HG02973 (cell line): ENCODE measurements around the gene CRACDL.

ENCODE experiments used
- ATAC-seq: cut with Tn5 transposase; IDR thresholded peaks from one replicate; pipeline ENCODE4 v1.9.1; 2021; ENCODE audit warnings: moderate library complexity; ENCODE audit not compliant: unreplicated experiment

Gene CRACDL

DNA sequence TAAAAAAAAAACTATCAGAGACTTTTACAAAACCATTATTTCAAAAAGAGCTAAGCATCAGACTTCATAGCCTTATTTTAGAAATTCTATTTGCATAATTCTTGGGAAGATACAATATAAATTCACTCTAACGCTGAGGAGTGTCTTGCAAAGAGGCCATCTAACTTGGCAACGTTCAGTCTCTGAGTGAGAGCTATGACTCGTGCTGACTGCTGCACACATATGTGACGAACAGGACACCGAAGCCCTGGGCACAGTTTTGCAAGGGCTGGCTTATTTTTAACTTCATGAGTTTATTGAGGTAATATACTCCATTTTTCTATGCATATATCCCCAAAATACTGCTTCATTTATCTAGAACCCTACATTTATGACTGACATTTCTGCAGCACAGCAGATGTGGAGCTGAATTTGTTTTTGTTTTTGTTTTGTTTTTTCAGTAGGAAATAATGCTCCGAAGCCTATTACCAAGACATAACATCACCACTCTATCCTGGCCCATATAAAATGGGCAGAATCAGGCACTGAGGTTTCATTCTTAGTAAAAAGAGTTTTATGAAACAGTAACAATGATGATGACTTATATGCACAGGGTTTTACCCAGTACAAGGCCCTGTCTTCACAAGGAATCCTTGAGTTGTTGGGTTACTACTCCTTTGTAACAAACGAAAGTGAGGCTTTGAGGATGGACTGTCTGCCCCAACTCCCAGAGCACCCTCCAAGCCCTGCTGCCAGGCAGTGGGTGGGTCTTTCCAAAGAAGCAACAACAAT, 68.3 kb downstream of the CRACDL start:
- no peak for ATAC-seq

DNA sequence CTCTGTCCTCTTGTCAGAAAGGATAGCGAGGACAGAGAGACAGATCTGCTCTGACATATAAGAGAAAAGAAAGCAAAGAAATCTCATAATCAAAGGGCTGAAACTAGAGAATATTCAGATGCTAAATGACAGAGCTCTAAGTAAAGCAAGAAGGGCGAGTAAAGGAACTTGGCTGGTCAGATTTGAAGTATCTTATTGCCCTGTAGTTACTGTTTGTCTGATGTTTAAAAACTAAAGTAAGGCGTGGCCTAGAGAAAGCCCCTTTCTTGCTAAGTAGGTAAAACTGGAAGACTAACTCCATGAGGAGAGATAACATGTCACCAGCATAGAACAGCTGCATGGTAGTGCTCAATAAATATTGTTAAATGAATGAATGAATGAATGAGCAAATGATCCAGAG, 70.0 kb downstream of the CRACDL start:
- ATAC-seq, result no peak

DNA sequence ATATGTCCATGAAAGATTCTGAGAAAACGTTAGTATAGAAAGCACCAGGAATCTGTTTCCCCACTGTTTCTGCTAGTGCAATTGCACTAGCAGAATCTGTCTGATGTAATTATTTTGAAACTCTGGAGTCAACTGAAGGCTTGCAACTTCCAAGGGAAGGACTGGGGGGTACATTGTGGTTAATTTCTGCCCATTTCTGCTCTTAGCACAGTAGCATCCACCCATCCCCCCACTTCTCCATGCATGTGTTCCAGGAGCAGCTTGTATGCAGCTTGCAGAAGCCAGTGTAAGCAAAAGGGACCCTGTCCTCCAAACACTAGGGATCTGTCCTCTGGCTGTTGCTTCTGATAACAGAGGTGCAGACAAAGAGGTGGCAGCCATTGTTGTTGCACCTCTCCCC, 74.4 kb downstream of the CRACDL start:
- ATAC-seq, result no peak

DNA sequence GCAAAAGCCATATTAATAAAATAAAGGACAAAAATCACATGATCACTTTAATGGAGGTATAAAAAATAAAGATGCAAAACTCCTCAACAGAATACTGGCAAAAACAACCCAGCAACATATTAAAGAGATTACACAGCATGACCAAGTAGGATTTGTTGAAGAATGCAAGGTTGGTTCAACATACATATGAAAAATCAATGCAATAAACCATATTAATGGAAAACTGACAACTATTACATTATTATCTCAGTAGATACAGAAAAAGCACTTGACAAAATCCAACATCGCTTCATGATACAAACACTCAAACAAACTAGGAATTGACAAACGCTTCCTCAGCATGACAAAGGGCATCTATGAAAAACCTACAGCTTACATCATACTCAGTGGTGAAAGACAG, 76.7 kb downstream of the CRACDL start:
- ATAC-seq, result no peak

DNA sequence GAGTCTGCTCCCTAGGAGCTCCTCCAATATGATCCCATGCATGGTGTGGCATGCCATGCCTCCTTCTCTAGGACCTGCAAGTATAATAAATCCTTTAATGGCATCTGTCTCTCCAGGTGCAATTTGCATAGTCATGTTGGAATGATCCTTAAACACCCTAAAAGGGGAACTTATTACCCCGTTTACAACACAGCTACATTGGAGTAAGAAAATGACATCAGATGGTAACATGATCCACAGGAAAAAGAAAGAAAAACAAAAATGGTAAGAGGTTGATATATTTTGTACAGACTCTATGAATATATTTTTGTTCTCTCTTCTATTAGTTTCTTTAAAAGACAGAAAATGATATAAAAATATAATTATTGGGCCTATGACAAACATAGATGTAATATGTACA, 79.0 kb downstream of the CRACDL start:
- no peak for ATAC-seq

DNA sequence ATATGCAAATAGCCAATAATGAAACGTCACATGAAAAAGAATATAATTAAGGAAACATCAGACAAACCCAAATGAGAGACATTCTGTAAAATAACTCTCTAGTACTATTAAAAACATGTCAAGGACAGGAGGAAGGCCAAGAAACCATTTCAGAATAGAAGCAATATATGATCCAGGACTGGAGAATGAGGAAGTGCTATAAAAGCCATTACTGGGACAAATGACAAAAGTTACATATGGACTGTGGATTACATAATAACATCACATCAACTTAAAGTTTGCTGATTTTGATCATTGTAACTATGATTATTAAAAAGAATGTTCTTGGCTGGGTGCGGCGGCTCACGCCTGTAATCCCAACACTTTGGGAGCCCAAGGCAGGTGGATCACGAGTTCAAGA, 81.3 kb downstream of the CRACDL start:
- ATAC-seq, result no peak

DNA sequence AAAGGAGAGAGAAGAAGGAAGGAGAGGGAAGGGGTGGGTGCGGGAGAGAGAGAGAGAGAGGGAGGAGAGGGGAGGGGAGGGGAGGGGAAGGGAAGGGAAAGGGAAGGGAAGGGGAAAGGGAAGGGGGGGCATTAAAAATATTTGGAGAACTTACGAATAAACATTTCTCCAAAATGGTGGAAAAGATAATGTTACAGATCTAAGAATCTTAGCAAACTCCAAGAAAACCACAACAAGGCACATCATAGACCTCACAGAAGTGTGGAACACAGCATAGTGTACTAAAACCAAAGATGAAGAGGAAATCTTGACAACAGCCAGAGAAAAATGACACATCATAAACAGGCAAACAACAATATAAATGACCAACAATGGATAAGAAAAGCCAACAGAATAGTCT, 83.1 kb downstream of the CRACDL start:
- ATAC-seq, result no peak

DNA sequence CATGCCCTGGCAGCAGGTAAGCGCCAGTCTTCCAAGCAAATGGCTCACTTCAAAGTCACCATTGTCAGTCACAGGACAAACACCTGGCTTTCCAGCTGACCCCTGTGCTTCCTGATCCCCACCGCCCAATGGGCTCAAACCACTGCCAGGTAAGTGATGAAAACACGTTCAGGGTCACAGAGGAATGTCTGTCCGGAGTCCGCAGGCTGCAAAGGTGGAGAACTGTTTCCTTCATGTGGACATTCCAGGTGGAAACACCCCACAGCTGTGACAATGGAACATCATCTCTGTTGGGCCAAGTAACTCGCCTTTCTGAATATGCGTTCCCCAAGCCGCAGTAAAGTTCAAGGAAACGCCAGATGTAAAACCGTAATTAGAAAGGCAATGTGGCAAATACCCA, 86.0 kb downstream of the CRACDL start:
- no peak for ATAC-seq

DNA sequence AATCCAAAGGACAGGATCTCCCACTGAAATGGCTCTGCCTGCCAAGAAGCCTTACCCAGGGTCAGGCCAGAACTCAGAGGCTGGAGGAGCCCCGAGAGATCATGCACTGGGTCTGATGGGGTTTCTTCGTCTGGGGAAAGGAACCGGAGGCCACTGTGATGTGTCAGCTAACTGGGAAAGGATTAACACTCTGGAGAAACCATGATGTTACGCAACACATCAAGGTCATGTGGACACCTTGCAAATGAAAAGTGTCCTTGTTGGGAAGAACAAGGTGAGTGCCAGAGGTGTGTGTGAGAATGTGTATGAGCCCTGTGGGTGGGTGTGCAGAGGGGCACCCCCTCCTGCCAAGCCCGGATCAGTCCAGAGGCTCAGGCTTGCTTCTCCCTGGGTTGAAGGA, 86.9 kb downstream of the CRACDL start:
- ATAC-seq, result no peak

DNA sequence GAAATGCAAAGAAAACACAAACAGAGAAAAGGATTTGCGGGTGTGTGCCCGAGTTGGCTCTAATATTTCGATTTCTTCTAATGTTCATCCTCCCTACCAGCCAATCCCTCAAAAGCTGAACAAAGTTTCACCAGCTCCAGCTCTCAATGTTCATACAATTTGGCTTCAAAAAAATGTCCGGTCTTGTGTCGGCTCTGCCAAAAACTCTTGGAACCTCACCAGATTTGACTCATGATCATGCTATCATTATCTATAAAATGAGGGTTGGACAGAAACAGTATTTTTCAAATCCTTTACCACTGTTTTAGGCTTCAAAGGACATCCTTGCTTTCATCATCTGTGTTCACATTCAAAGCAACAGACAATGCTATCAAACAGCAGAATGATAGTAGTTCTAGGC, 88.2 kb downstream of the CRACDL start:
- ATAC-seq, result no peak

DNA sequence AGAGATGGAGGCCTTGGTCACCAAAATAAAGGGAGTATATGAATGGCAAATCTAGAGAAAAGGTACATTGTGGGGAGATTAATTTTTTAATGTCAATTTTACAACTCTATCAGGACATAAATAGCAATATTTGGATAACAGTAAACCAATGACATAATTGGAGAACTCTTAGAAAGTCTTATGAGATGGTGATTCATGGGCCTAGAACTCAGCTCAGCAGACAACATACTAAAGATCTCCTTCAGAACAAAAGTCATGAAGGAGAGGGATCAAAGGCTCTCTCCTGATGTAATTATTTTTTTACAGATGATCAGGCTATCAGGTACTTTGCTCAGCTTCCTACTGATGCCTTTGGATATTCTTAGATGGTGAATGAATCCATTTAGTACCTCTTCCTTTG, 90.0 kb downstream of the CRACDL start:
- no peak for ATAC-seq

DNA sequence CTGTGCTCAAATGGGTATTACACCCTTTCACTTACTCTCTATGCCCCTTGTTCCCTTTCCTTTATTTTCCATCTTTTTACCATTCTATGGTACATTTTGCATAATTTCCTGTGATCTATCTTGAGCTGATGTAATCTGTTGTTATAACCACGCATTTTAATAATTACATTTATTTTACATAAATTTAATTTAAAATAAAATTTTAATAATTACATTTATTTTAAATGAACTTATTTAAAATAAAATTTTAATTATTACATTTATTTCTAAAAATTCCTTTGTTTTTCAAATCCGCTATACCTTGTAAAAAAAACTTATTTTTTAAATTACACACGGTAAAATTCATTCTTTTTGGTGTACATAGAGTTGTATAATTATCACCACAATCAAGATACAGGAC, 93.9 kb downstream of the CRACDL start:
- ATAC-seq, result no peak

DNA sequence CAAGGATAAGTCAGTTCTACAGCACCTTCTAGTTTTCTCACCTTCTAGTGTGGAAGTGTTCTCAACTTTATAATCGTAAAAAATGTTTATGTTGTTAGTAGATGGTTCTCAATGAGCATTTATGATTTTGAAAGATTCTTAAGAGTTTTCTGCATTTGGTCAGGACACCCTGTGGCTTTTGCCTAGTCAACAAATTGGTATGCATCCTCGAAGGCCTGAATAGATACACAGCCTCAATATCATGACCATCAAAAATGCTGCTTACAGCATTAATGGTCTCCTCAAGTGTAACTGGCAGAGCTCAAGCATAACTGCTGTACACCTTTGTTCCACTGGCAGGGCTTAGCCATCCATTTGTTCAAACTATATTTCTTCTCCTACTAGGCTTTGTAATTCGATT, 96.7 kb downstream of the CRACDL start:
- ATAC-seq, result no peak

DNA sequence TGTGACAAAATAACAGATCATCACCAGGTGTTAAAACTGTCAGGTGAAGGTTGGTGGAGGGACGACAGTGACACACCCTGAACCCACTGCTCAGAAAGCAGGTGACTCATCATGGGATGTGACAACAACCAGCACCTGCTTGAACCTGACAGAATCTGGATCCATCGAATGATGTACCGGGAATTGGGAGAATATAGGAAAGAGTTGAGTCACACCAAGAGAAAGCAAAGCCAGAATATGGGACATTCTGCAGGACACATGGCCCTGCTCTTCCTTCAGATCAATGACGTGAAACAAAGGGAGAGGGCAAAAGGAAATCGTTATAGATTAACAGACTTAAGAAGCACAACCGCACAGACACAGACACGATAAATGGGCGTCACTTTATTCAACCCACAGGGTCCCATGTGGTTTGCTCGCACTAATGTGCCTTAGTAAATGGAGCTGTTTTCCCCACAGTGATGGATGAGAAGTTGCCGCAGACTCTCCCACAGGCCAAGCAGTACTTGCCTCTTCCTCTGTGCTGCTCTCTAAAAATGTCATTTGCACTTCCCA, 100.1 kb downstream of the CRACDL start:
- ATAC-seq, result no peak

DNA sequence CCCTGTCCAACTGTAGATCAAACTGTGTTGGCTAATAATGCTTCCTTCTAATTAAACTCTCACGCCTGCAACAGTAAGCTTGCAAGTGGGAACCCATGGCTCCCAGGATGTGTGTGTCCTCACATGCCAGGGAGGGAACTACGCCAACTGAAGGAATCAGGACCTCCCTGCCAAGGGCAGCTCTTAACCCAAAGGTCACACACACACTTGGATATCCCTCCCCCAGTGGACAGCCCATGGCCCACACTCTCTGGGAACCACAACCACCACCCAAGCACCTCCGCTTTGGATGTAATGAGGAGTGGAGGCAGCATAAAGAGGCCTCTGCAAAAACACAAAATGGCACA, 102.1 kb downstream of the CRACDL start:
- ATAC-seq, result no peak

DNA sequence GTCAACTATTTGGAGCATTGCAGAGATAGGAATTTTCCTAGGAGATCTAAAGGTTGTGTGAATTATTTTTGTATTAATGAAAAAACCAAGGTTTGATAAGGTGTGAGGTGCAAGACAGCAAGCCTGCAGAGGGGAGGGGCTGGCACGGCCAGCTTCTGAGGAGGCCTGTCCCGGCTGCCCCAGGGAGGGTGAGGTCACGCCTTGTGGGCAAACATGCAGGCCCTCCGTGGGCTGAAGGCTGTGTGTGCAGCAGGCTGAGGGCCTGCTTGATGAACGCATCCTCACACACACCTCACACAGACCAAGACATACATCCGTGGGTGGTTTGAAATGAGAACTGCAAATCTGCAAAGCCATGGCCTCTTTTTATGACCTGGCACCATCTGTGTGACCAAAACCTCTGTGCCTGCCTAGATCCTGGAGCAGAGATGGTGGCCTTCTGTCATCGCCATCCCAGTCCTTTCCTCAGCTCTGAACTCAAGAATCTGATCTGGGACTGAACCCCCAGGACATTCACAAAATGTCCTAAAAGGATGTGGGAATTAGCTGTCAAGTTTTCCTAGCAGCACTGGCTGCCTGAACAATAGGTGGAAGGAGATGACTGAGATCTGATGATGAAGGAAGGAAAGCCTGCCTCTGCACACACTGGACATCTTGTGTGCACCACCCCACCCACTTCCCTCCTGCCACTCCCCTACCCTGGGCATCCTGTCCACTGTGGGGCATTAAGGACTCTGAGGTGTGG, 102.7 kb downstream of the CRACDL start:
- ATAC-seq, result no peak

DNA sequence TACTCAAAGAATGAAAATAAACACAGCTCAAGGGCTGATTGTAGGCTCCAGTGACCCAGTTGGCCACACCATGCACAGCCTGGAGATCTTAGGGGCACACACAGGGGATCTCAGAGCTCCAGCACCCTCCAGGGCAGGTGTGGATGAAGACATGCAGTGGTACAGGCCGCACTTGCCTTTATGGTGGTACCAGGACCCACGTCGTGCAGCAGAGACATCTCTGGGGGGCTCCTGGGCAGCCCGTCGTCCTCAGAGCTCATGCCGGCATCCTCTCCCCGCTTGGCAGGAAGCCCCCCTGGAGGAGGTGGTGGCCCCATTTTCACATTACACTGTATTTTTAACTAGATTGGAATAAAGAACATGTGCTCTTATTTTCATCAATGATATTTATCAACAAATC, 103.9 kb downstream of the CRACDL start:
- no peak for ATAC-seq

DNA sequence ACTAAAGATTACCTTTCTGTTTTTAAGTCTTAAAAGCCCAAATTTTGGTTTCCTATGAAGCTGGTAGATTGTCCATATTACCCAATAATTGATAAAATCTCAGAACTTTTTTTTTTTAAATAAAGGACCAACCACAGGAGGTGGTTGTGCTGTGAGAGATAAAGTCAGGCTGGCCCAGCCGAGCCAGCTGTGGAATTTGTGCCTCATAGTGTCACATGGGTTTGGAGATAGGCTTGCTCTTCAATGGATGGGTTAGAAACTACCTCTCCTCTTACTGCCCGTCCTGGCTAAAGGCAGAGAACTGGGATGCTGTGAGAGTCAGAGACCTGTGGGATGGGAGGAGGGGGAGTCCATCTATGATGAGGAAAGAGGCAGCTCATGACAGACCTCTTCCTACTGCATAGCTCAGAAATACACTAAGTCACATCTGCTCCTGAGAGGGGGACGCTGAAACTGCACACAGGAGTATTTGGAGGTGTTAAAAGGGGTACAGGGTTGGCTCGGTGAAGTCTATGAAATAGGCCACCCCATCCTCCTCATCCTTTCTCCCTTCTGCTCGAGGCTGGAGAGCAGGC, 105.4 kb downstream of the CRACDL start:
- ATAC-seq, result no peak

DNA sequence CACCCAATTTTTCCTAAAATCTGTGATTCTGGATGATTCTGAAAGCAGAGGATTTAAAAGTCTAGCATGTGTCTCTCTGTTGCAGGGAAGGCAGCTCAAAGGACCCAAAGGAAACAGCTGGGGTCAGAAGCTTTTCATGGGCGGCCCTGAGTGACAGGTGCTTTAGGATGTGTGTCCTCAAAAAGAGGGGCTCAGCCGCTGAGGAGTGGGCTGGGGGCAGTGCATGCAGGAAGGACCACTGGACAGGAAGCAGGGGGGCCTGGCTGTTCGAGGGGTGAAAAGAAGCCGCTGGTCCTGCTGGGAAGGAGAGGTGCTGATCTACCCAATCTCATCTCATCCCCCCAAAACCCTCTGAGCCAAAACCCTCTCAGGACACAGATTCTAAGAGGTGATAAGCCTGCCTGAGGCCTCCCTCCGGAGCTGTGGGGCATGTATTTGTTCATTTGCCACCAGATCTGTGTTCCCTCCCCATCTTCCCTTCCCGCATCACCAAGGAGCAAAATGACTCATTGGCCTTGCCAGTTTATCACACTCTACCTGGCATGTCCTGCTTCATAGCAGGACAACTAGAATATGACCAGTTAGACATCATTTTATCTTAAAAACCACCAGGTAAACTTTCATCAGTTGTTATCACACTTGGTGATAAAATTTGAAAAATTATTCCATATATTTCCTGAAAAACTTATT, 106.3 kb downstream of the CRACDL start:
- no peak for ATAC-seq

DNA sequence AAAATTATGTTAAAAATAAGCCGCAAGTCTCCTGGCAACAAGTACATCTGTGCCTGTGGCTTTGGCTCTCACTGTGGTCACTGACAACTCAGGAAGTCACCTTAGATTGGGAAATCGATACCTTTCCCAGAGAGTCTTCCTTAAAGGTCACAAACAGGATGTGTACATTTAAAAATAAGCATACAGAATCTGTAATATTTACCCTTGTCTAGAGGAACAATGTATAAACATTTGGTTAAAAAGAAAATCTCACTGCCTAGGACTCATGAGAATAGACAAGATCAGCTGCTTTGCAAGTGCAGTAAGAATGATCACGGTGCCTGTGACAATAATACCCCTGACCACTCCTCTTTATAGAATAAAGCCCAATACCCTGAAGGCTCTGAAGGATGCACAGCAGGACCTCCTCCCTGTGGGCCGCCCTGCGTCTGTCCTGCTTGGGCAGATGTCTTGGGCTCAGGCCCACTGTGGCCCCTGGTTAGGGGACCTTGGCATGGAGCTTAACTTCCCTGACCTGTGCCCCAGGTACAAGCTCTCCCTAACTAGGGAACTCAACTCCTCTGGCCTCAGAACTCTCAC, 107.1 kb downstream of the CRACDL start:
- no peak for ATAC-seq

DNA sequence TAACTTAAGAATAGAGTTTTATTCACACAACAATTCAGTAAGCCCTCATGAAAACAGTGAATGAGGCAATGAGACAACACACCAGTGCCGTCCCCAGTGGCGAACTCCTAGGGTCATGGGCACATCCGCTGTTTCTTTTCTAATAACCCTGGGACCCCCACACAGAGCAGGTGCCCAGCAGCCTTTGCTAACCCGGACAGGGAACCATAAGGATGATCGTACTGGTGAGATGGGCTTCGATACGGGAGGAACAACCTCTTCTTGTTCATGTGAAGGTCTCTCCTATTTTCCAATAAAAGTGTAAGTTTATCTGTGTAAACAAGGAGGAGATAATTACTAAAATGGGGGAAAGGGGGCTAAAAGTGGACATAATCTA, 107.7 kb downstream of the CRACDL start:
- ATAC-seq, result no peak
